ENCODE results near the gene PLXNA1.

The PLXNA1 gene

GRCh38 chr3:126944089-126944965 lies 38.6 kb upstream of the PLXNA1 start:
- Histone ChIP-seq H3K27me3 (ENCODE audit: insufficient read depth, poor library complexity, severe bottlenecking) (no peaks in the 10 kb centered on the region), H3K27ac (replicated peaks) (no peak overlapping the region), H3K4me3 (replicated peaks; ENCODE audit: insufficient read depth, low read length) (no peak overlapping the region)
- TF ChIP-seq SPI1 (IDR thresholded peaks at IDR 0.05; ENCODE audit: borderline replicate concordance, low read depth): no peak
- no peak for TF ChIP-seq GABPA (IDR thresholded peaks at IDR 0.05; ENCODE audit: low read depth)
- TF ChIP-seq POLR2AphosphoS5 (IDR thresholded peaks at IDR 0.05; ENCODE audit: low read depth): no peak
- TF ChIP-seq CTCF (IDR thresholded peaks at IDR 0.05; ENCODE audit: insufficient read depth, low read length): no peak
- TF ChIP-seq REST (IDR thresholded peaks at IDR 0.05; ENCODE audit: insufficient replicate concordance, low read depth): no peak
- DNase-seq (ENCODE audit: low read depth in 1 of 2, low spot score in 1 of 2): no peak

GRCh38 chr3:126945171-126945721 lies 37.7 kb upstream of the PLXNA1 start:
- DNase-seq (ENCODE audit: low read depth in 1 of 2, low spot score in 1 of 2): no peak
- TF ChIP-seq SPI1 (IDR thresholded peaks at IDR 0.05; ENCODE audit: borderline replicate concordance, low read depth): no peak
- no peak for TF ChIP-seq GABPA (IDR thresholded peaks at IDR 0.05; ENCODE audit: low read depth)
- no peak for TF ChIP-seq REST (IDR thresholded peaks at IDR 0.05; ENCODE audit: insufficient replicate concordance, low read depth)
- no peak for TF ChIP-seq POLR2AphosphoS5 (IDR thresholded peaks at IDR 0.05; ENCODE audit: low read depth)
- TF ChIP-seq CTCF (IDR thresholded peaks at IDR 0.05; ENCODE audit: insufficient read depth, low read length): no peak
- no peaks in the 10 kb centered on the region for H3K27me3 ChIP-seq (ENCODE audit: insufficient read depth, poor library complexity, severe bottlenecking)
- no peak overlapping the region for H3K27ac ChIP-seq (replicated peaks)
- H3K4me3 ChIP-seq (replicated peaks; ENCODE audit: insufficient read depth, low read length): no peak overlapping the region

- TF ChIP-seq SPI1 (IDR thresholded peaks at IDR 0.05; ENCODE audit: borderline replicate concordance, low read depth) (no peak), POLR2AphosphoS5 (IDR thresholded peaks at IDR 0.05; ENCODE audit: low read depth) (no peak), GABPA (IDR thresholded peaks at IDR 0.05; ENCODE audit: low read depth) (no peak), REST (IDR thresholded peaks at IDR 0.05; ENCODE audit: insufficient replicate concordance, low read depth) (no peak), CTCF (IDR thresholded peaks at IDR 0.05; ENCODE audit: insufficient read depth, low read length) (no peak)
- no peak overlapping the region for H3K4me3 ChIP-seq (replicated peaks; ENCODE audit: insufficient read depth, low read length)
- no peak overlapping the region for H3K27ac ChIP-seq (replicated peaks)
Observed at GRCh38 chr3:126945891-126946290, 37.0 kb upstream of the PLXNA1 start.

More at GRCh38 chr3:126945891-126946290, 37.0 kb upstream of the PLXNA1 start:
- no peaks in the 10 kb centered on the region for H3K27me3 ChIP-seq (ENCODE audit: insufficient read depth, poor library complexity, severe bottlenecking)
- DNase-seq (ENCODE audit: low read depth in 1 of 2, low spot score in 1 of 2): no peak

Measured in HL-60 (cell line).